Caco-2 (cell line): ENCODE data around the gene IFITM2. TPM values are rescaled to one million over a fixed set of nuclear protein-coding genes. Genes with fewer than 3 reads are reported as not detected.

Experiments used
- BruUV-seq: library from RNA; stranded (reverse); fragments of 400-500 nt; replicated peaks from 2 replicates; lab custom pipeline; 2021; lab: Mats Ljungman, UMichigan
- CTCF ChIA-PET: fragments of 300-600 bp; sonication (Branson Sonifier 250); formaldehyde crosslinking; loops from one replicate; lab custom pipeline; 2022; ENCODE audit warnings: antibody characterized with exemption; lab: Charles Lee
- POLR2A ChIA-PET: fragments of 300-600 bp; sonication (Branson Sonifier 250); formaldehyde crosslinking; loops from one replicate; lab custom pipeline; 2022; ENCODE audit warnings: antibody characterized with exemption; lab: Charles Lee
- DNase-seq, 2 experiments: peaks; one replicate each; pipeline versions ENCODE4 v3.0.0 to v3.0.0-alpha.2; 2020 to 2022
- H3K27me3 ChIP-seq: replicated peaks from 2 replicates; pipeline ENCODE4 v1.6.0; 2011; ENCODE audit warnings: low read length; ENCODE audit not compliant: control insufficient read depth, insufficient read depth
- H3K36me3 ChIP-seq: 2 replicates; pipeline ENCODE4 v1.5.1; 2011; ENCODE audit warnings: low read length; ENCODE audit not compliant: control insufficient read depth, insufficient read depth
- H3K4me1 ChIP-seq: fragments of 250-450 bp; sonication (Bioruptor Pico); 2 replicates; pipeline ENCODE4 v1.5.1; 2020; ENCODE audit warnings: mild to moderate bottlenecking
- H3K4me3 ChIP-seq: 2 replicates; pipeline ENCODE4 v1.5.1; 2011; ENCODE audit warnings: low read depth, mild to moderate bottlenecking, control low read depth, low read length
- H3K9me3 ChIP-seq: fragments of 250-450 bp; sonication (Bioruptor Pico); 2 replicates; pipeline ENCODE4 v1.5.1; 2020; ENCODE audit warnings: mild to moderate bottlenecking, moderate library complexity
- H3K27ac Mint-ChIP-seq: one replicate; pipeline ENCODE4 v1.8.0; 2022; ENCODE audit warnings: mixed read lengths; ENCODE audit not compliant: unreplicated experiment
- H3K27me3 Mint-ChIP-seq: one replicate; pipeline ENCODE4 v1.8.0; 2022; ENCODE audit warnings: mixed read lengths; ENCODE audit not compliant: insufficient read depth, unreplicated experiment
- H3K36me3 Mint-ChIP-seq: one replicate; pipeline ENCODE4 v1.8.0; 2022; ENCODE audit warnings: mild to moderate bottlenecking, mixed read lengths; ENCODE audit not compliant: insufficient read depth, unreplicated experiment
- H3K4me1 Mint-ChIP-seq: one replicate; pipeline ENCODE4 v1.8.0; 2022; ENCODE audit warnings: low read depth, mixed read lengths; ENCODE audit not compliant: unreplicated experiment
- H3K4me3 Mint-ChIP-seq: one replicate; pipeline ENCODE4 v1.8.0; 2022; ENCODE audit warnings: mild to moderate bottlenecking, moderate library complexity, mixed read lengths; ENCODE audit not compliant: unreplicated experiment
- H3K9me3 Mint-ChIP-seq: one replicate; pipeline ENCODE4 v1.8.0; 2022; ENCODE audit warnings: mixed read lengths; ENCODE audit not compliant: unreplicated experiment
- CTCF ChIP-seq, 2 experiments: fragments of 200-600 bp in 1 of 2; IDR thresholded peaks; 1 replicate in 1 of 2; 2 replicates in 1 of 2; pipeline versions ENCODE4 v1.5.1 to v1.8.0; 2011 to 2022; ENCODE audit warnings: antibody characterized with exemption in 1 of 2, control low read depth in 1 of 2, inconsistent platforms in 1 of 2, low read depth in 1 of 2, low read length in 1 of 2, mild to moderate bottlenecking in 1 of 2, moderate library complexity in 1 of 2; ENCODE audit not compliant: insufficient read depth in 1 of 2, severe bottlenecking in 1 of 2, unreplicated experiment in 1 of 2
- intact Hi-C: fragments of 100-400 bp; cut with micrococcal nuclease; formaldehyde crosslinking; loops from one replicate; pipeline ENCODE4 v1.10.0; 2022; ENCODE audit not compliant: unreplicated experiment
- total RNA-seq: library from RNA; stranded (reverse); gene quantifications from 2 replicates; pipeline ENCODE4 v1.2.3, GENCODE V29; 2022

IFITM2 gene
- total RNA-seq, 1 experiment from 2014 or later, result 7.3 TPM

GRCh38 chr11:296171-297050 lies 11.2 kb upstream of the IFITM2 start:
- Histone ChIP-seq H3K4me1 (peaks cover 22% of the 10 kb centered on the region), H3K4me3 (no peak overlapping the region), H3K9me3 (no peaks in the 10 kb centered on the region), H3K27me3 (no peaks in the 10 kb centered on the region), H3K36me3 (no peaks in the 10 kb centered on the region)
- CTCF ChIA-PET, result no interaction called here
- intact Hi-C loops, result no loop called here
- no peaks in the 10 kb centered on the region for H3K9me3 Mint-ChIP-seq
- DNase-seq, result no peak
- no peak overlapping the region for H3K4me3 Mint-ChIP-seq
- no peak overlapping the region for H3K27ac Mint-ChIP-seq
- no peak for TF ChIP-seq CTCF (IDR thresholded peaks at IDR 0.05; ENCODE audit: insufficient read depth in 1 of 2, low read depth in 1 of 2, low read length in 1 of 2, severe bottlenecking in 1 of 2, unreplicated experiment in 1 of 2)
- H3K36me3 Mint-ChIP-seq, result peaks cover 27% of the 10 kb centered on the region
- peaks cover 14% of the 10 kb centered on the region for H3K4me1 Mint-ChIP-seq
- H3K27me3 Mint-ChIP-seq, result no peaks in the 10 kb centered on the region
- POLR2A ChIA-PET, result no interaction called here
- BruUV-seq, result no TSS peak

GRCh38 chr11:297051-297585 lies 10.5 kb upstream of the IFITM2 start:
- peak in 1 of 2 experiments; percentile 32 for DNase-seq
- POLR2A ChIA-PET, result no interaction called here
- Histone ChIP-seq H3K27me3 (no peaks in the 10 kb centered on the region), H3K9me3 (no peaks in the 10 kb centered on the region), H3K4me1 (peaks cover 22% of the 10 kb centered on the region), H3K36me3 (no peaks in the 10 kb centered on the region), H3K4me3 (no peak overlapping the region)
- intact Hi-C loops, result no loop called here
- Mint-ChIP-seq H3K4me3 (no peak overlapping the region), H3K27ac (peak overlapping the region; percentile 5), H3K36me3 (peaks cover 25% of the 10 kb centered on the region), H3K27me3 (no peaks in the 10 kb centered on the region), H3K4me1 (peaks cover 16% of the 10 kb centered on the region), H3K9me3 (no peaks in the 10 kb centered on the region)
- BruUV-seq, result no TSS peak
- no peak for TF ChIP-seq CTCF (IDR thresholded peaks at IDR 0.05; ENCODE audit: insufficient read depth in 1 of 2, low read depth in 1 of 2, low read length in 1 of 2, severe bottlenecking in 1 of 2, unreplicated experiment in 1 of 2)
- CTCF ChIA-PET, result no interaction called here

GRCh38 chr11:297586-298405 lies 9.8 kb upstream of the IFITM2 start:
- Histone ChIP-seq H3K4me3 (no peak overlapping the region), H3K27me3 (no peaks in the 10 kb centered on the region), H3K36me3 (no peaks in the 10 kb centered on the region), H3K4me1 (peaks cover 22% of the 10 kb centered on the region), H3K9me3 (no peaks in the 10 kb centered on the region)
- H3K9me3 Mint-ChIP-seq, result no peaks in the 10 kb centered on the region
- CTCF ChIA-PET, result no interaction called here
- peaks cover 16% of the 10 kb centered on the region for H3K4me1 Mint-ChIP-seq
- POLR2A ChIA-PET, result no interaction called here
- H3K27me3 Mint-ChIP-seq, result no peaks in the 10 kb centered on the region
- TF ChIP-seq CTCF (IDR thresholded peaks at IDR 0.05; ENCODE audit: insufficient read depth in 1 of 2, low read depth in 1 of 2, low read length in 1 of 2, severe bottlenecking in 1 of 2, unreplicated experiment in 1 of 2), result no peak
- intact Hi-C loops, result no loop called here
- peak overlapping the region; percentile 5 for H3K27ac Mint-ChIP-seq
- peak in 1 of 2 experiments; percentile 34 for DNase-seq
- H3K4me3 Mint-ChIP-seq, result no peak overlapping the region
- BruUV-seq, result no TSS peak
- peaks cover 18% of the 10 kb centered on the region for H3K36me3 Mint-ChIP-seq
